H9 (cell line): Measurements from ENCODE around the gene RYR1. TPM values are rescaled to one million over a fixed set of nuclear protein-coding genes. Genes with fewer than 3 reads are reported as not detected.
A peak's percentile ranks its signal among the peaks of the same experiment; 100 is the strongest.

Experiments
- DNase-seq: peaks from one replicate; pipeline ENCODE4 v3.0.0-alpha.2; 2017
- H2AFZ ChIP-seq: one replicate; pipeline ENCODE4 v1.6.1; 2013; ENCODE audit warnings: mild to moderate bottlenecking, low read length, control low read depth, moderate library complexity
- H2AK5ac ChIP-seq: 2 replicates; pipeline ENCODE4 v1.6.1; 2013; ENCODE audit warnings: low read length, control low read depth, mixed read lengths; ENCODE audit not compliant: insufficient read length
- H2BK120ac ChIP-seq: one replicate; pipeline ENCODE4 v1.6.1; 2013; ENCODE audit warnings: low read depth, mild to moderate bottlenecking, low read length, control low read depth, inconsistent platforms; ENCODE audit not compliant: poor library complexity, severe bottlenecking
- H2BK12ac ChIP-seq: 2 replicates; pipeline ENCODE4 v1.6.1; 2013; ENCODE audit warnings: low read length, control low read depth, mixed read lengths, low read depth; ENCODE audit not compliant: insufficient read length
- H2BK15ac ChIP-seq: 2 replicates; pipeline ENCODE4 v1.6.1; 2013; ENCODE audit warnings: low read depth, low read length, control low read depth
- H2BK20ac ChIP-seq: one replicate; pipeline ENCODE4 v1.6.1; 2013; ENCODE audit warnings: low read depth, mild to moderate bottlenecking, low read length, control low read depth, inconsistent platforms; ENCODE audit not compliant: poor library complexity, severe bottlenecking
- H2BK5ac ChIP-seq: 2 replicates; pipeline ENCODE4 v1.6.1; 2013; ENCODE audit warnings: low read length, control low read depth, mixed read lengths; ENCODE audit not compliant: insufficient read length
- H3K14ac ChIP-seq: 2 replicates; pipeline ENCODE4 v1.6.1; 2013; ENCODE audit warnings: low read length, control low read depth; ENCODE audit not compliant: insufficient read depth
- H3K18ac ChIP-seq: 2 replicates; pipeline ENCODE4 v1.6.1; 2013; ENCODE audit warnings: low read depth, mild to moderate bottlenecking, mixed read lengths, low read length, control low read depth; ENCODE audit not compliant: insufficient read length
- H3K23ac ChIP-seq: 2 replicates; pipeline ENCODE4 v1.6.1; 2013; ENCODE audit warnings: low read length, control low read depth, mixed read lengths, low read depth; ENCODE audit not compliant: insufficient read length
- H3K23me2 ChIP-seq: 2 replicates; pipeline ENCODE4 v1.6.1; 2013; ENCODE audit warnings: low read depth, mild to moderate bottlenecking, mixed read lengths, low read length, control low read depth; ENCODE audit not compliant: insufficient read length, poor library complexity, severe bottlenecking
- H3K27ac ChIP-seq: 2 replicates; pipeline ENCODE4 v1.5.1; 2013; ENCODE audit warnings: low read length, control low read depth, mixed read lengths, low read depth; ENCODE audit not compliant: insufficient read length
- H3K27me3 ChIP-seq: 2 replicates; pipeline ENCODE4 v1.6.1; 2013; ENCODE audit warnings: low read length, control low read depth, inconsistent platforms; ENCODE audit not compliant: insufficient read depth
- H3K4ac ChIP-seq: 2 replicates; pipeline ENCODE4 v1.6.1; 2013; ENCODE audit warnings: low read depth, mild to moderate bottlenecking, control low read depth, inconsistent platforms, low read length, moderate library complexity
- H3K4me1 ChIP-seq: 2 replicates; pipeline ENCODE4 v1.6.1; 2013; ENCODE audit warnings: low read length, control low read depth, inconsistent platforms; ENCODE audit not compliant: insufficient read depth
- H3K4me2 ChIP-seq: 2 replicates; pipeline ENCODE4 v1.6.1; 2013; ENCODE audit warnings: low read length, control low read depth, mixed read lengths; ENCODE audit not compliant: insufficient read length, insufficient read depth
- H3K56ac ChIP-seq: 2 replicates; pipeline ENCODE4 v1.6.1; 2013; ENCODE audit warnings: low read depth, mild to moderate bottlenecking, mixed read lengths, low read length, control low read depth; ENCODE audit not compliant: insufficient read length
- H3K79me1 ChIP-seq: 2 replicates; pipeline ENCODE4 v1.6.1; 2013; ENCODE audit warnings: low read depth, mild to moderate bottlenecking, moderate library complexity, low read length, control low read depth, inconsistent platforms; ENCODE audit not compliant: insufficient read depth, poor library complexity, severe bottlenecking
- H3K79me2 ChIP-seq: 2 replicates; pipeline ENCODE4 v1.6.1; 2013; ENCODE audit warnings: low read length, control low read depth, inconsistent platforms; ENCODE audit not compliant: insufficient read depth
- H3K9ac ChIP-seq: 2 replicates; pipeline ENCODE4 v1.6.1; 2013; ENCODE audit warnings: low read length, control low read depth, mixed read lengths; ENCODE audit not compliant: insufficient read length; ENCODE audit errors: extremely low read depth
- H3K9me3 ChIP-seq: one replicate; pipeline ENCODE4 v1.6.1; 2013; ENCODE audit warnings: low read depth, low read length, inconsistent platforms; ENCODE audit not compliant: control insufficient read depth
- H3T11ph ChIP-seq: one replicate; pipeline ENCODE4 v1.6.1; 2013; ENCODE audit warnings: mild to moderate bottlenecking, low read length, control low read depth, inconsistent platforms
- H4K20me1 ChIP-seq: one replicate; pipeline ENCODE4 v1.6.1; 2013; ENCODE audit not compliant: control insufficient read depth, insufficient read length, insufficient read depth
- H4K5ac ChIP-seq: 2 replicates; pipeline ENCODE4 v1.6.1; 2013; ENCODE audit warnings: low read depth, mild to moderate bottlenecking, mixed read lengths, low read length, control low read depth; ENCODE audit not compliant: insufficient read length
- H4K8ac ChIP-seq: replicated peaks from 2 replicates; pipeline ENCODE4 v1.6.1; 2013; ENCODE audit warnings: low read length, control low read depth, mixed read lengths, low read depth; ENCODE audit not compliant: insufficient read length
- H4K91ac ChIP-seq: 2 replicates; pipeline ENCODE4 v1.6.1; 2013; ENCODE audit warnings: low read depth, mild to moderate bottlenecking, moderate library complexity, mixed read lengths, low read length, control low read depth; ENCODE audit not compliant: insufficient read length
- H3K27ac Mint-ChIP-seq, 3 experiments: 2 replicates in 2 of 3; 3 replicates in 1 of 3; pipeline ENCODE4 v1.8.0; 2020 to 2021; ENCODE audit warnings: mixed read lengths in 3 of 3, mild to moderate bottlenecking in 1 of 3, moderate library complexity in 1 of 3
- H3K27me3 Mint-ChIP-seq: 2 replicates; pipeline ENCODE4 v1.8.0; 2021; ENCODE audit warnings: low read depth, mild to moderate bottlenecking, moderate library complexity, mixed read lengths
- H3K36me3 Mint-ChIP-seq, 3 experiments: 2 replicates in 2 of 3; 3 replicates in 1 of 3; pipeline ENCODE4 v1.8.0; 2020 to 2021; ENCODE audit warnings: low read depth in 3 of 3, mixed read lengths in 3 of 3; ENCODE audit not compliant: insufficient read depth in 1 of 3
- H3K4me1 Mint-ChIP-seq, 2 experiments: 2 replicates each; pipeline ENCODE4 v1.8.0; 2020; ENCODE audit warnings: mixed read lengths in 2 of 2
- H3K4me3 Mint-ChIP-seq, 2 experiments: 2 replicates in 1 of 2; 3 replicates in 1 of 2; pipeline ENCODE4 v1.8.0; 2020 to 2021; ENCODE audit warnings: mild to moderate bottlenecking in 2 of 2, mixed read lengths in 2 of 2, moderate library complexity in 1 of 2
- H3K9me3 Mint-ChIP-seq, 2 experiments: 2 replicates in 1 of 2; 3 replicates in 1 of 2; pipeline ENCODE4 v1.8.0; 2020; ENCODE audit warnings: mild to moderate bottlenecking in 2 of 2, mixed read lengths in 2 of 2, moderate library complexity in 1 of 2
- WGBS: extraction: QIAGEN DNeasy Blood & Tissue Kit; methylation state at CpG from one replicate; pipeline ENCODE4 v1.1.7; 2013; ENCODE audit warnings: missing lambda C conversion rate, low lambda C conversion rate, mixed read lengths; ENCODE audit not compliant: insufficient read length; ENCODE audit errors: extremely low coverage; 5-methylcytosine and 5-hydroxymethylcytosine counted together
- long read RNA-seq: library from polyadenylated mRNA; unstranded; transcript quantifications from one replicate; pipeline ENCODE4 v2.0.0, GENCODE V29; 2020
- total RNA-seq: library from RNA; stranded (reverse); gene quantifications from 2 replicates; pipeline ENCODE4 v1.2.1, GENCODE V29; 2021
- TF ChIP-seq, protein P1 (sequence below): fragments of 200-600 bp; sonication (generic); conservative IDR thresholded peaks from 3 replicates; pipeline ENCODE4 v1.8.0; 2021; ENCODE audit warnings: antibody characterized with exemption, mild to moderate bottlenecking

RYR1 gene
- total RNA-seq = 8.4 and 8.9 TPM in 2 replicates
- long read RNA-seq, partial matches to known transcripts = 10 of 13 reads
- long read RNA-seq, other reads (novel, unspliced or antisense) = 3 of 13 reads

DNA sequence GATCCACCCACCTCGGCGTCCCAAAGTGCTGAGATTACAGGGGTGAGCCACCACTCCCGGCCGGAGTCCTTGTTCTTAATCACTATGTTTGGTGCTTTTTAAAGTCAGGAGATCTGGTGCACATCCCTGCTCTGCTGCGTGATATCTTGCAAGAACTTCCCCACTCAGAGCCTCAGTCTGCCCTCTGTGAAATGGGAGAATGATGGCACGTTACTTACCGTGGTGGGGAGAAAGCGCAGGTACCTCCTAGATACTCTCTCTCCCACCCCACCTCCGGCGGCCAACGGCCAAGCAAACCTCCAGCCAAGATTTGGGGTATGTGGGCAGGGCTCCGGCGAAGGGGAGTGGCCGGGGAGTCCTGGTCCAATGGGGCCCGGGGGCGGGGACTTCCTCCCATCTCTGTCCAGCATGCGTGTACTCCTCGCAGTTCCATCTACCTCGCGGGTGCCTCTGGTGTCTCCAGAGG is at the start of gene RYR1:
Gene RYR1 (plus strand): TSS at position 424 of the 466 bp plus-strand sequence. CDS start 139 bp downstream, outside the sequence.
- no CpG with 5 or more reads among the region's 20 CpGs for WGBS
- peaks cover 0 to 8% (median 5%) of the 10 kb centered on the region in 3 experiments; a peak in 3 of 7 replicates for H3K36me3 Mint-ChIP-seq
- Histone ChIP-seq H3K4ac (no peak within 1 kb of the TSS), H3K4me2 (peak within 1 kb of the TSS; percentile 81), H2AK5ac (no peak within 1 kb of the TSS), H3K79me1 (no peaks in the 10 kb centered on the region), H2BK15ac (no peak within 1 kb of the TSS), H3T11ph (no peak within 1 kb of the TSS), H4K8ac (no peak within 1 kb of the TSS), H3K18ac (peak within 1 kb of the TSS; percentile 28), H2BK5ac (no peak within 1 kb of the TSS), H3K56ac (no peak within 1 kb of the TSS), H3K14ac (no peak within 1 kb of the TSS), H3K23me2 (peaks cover 8% of the 10 kb centered on the region), H3K27me3 (no peaks in the 10 kb centered on the region), H3K27ac (no peak within 1 kb of the TSS), H3K4me1 (no peaks in the 10 kb centered on the region), H4K5ac (no peak within 1 kb of the TSS), H3K79me2 (no peaks in the 10 kb centered on the region), H3K9ac (peak within 1 kb of the TSS; percentile 20), H2BK12ac (no peak within 1 kb of the TSS), H4K20me1 (no peaks in the 10 kb centered on the region), H4K91ac (no peak within 1 kb of the TSS), H2AFZ (no peak within 1 kb of the TSS), H2BK120ac (no peak within 1 kb of the TSS), H3K9me3 (no peaks in the 10 kb centered on the region), H3K23ac (no peak within 1 kb of the TSS), H2BK20ac (no peak within 1 kb of the TSS)
- peak within 1 kb of the TSS; percentile 55 to 84 for H3K4me3 Mint-ChIP-seq
- H3K4me1 Mint-ChIP-seq = peaks cover 17 to 22% of the 10 kb centered on the region in 2 experiments
- TF ChIP-seq, protein P1, sequence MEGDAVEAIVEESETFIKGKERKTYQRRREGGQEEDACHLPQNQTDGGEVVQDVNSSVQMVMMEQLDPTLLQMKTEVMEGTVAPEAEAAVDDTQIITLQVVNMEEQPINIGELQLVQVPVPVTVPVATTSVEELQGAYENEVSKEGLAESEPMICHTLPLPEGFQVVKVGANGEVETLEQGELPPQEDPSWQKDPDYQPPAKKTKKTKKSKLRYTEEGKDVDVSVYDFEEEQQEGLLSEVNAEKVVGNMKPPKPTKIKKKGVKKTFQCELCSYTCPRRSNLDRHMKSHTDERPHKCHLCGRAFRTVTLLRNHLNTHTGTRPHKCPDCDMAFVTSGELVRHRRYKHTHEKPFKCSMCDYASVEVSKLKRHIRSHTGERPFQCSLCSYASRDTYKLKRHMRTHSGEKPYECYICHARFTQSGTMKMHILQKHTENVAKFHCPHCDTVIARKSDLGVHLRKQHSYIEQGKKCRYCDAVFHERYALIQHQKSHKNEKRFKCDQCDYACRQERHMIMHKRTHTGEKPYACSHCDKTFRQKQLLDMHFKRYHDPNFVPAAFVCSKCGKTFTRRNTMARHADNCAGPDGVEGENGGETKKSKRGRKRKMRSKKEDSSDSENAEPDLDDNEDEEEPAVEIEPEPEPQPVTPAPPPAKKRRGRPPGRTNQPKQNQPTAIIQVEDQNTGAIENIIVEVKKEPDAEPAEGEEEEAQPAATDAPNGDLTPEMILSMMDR = no peak
- H3K27me3 Mint-ChIP-seq = no peaks in the 10 kb centered on the region
- no peaks in the 10 kb centered on the region for H3K9me3 Mint-ChIP-seq
- H3K27ac Mint-ChIP-seq = peak within 1 kb of the TSS; percentile 5 to 91 (median 60); a peak in 6 of 7 replicates
- peak; percentile 97 for DNase-seq
